GM12874 (cell line): ENCODE data around the gene FAM168A.

ENCODE experiments used
- TF ChIP-seq, protein P1 (sequence below): IDR thresholded peaks from 2 replicates; pipeline ENCODE4 v1.5.1; 2011; ENCODE audit warnings: low read depth, mild to moderate bottlenecking, control low read depth, low read length, moderate library complexity; ENCODE audit not compliant: insufficient read depth

Gene FAM168A

DNA sequence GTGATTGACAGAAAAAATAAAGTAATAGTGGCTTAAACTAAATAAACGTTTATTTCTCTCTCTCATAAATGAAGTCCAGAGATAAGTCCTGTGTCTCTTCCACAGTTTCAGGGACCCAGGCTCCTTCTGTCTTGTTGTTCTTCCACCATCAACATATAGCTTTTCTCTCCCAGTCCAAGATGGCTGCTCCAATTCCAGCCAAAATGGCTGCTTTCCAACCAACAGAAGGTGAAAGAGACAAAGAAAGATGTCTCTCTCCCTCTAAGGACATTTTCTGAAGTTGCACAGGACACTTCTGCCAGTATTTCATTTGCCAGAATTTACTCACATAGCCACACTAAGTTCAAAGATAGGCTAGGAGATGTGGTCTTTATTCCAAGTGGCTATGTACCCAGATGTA, 39.1 kb upstream of the FAM168A start:
- TF ChIP-seq, protein P1, sequence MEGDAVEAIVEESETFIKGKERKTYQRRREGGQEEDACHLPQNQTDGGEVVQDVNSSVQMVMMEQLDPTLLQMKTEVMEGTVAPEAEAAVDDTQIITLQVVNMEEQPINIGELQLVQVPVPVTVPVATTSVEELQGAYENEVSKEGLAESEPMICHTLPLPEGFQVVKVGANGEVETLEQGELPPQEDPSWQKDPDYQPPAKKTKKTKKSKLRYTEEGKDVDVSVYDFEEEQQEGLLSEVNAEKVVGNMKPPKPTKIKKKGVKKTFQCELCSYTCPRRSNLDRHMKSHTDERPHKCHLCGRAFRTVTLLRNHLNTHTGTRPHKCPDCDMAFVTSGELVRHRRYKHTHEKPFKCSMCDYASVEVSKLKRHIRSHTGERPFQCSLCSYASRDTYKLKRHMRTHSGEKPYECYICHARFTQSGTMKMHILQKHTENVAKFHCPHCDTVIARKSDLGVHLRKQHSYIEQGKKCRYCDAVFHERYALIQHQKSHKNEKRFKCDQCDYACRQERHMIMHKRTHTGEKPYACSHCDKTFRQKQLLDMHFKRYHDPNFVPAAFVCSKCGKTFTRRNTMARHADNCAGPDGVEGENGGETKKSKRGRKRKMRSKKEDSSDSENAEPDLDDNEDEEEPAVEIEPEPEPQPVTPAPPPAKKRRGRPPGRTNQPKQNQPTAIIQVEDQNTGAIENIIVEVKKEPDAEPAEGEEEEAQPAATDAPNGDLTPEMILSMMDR: no peak

DNA sequence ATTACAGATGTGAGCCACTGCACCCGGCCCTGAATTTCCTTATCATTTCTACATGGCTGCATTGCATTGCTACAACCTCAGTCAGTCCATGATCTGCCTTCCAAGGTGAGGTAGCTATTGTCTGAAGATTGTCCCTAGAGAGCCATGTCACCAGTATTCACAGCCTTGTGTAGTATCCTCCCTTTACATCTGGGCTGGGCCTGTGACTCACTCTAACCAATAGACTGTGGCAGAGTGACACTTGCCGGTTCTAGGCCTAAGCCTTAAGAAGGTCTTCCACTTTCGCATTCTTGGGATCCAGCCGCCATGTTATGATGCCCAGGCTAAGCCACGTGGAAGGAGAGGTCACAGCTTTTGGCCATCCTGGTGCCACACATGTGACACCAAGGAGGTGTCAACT, 38.3 kb upstream of the FAM168A start:
- TF ChIP-seq, protein P1: no peak

DNA sequence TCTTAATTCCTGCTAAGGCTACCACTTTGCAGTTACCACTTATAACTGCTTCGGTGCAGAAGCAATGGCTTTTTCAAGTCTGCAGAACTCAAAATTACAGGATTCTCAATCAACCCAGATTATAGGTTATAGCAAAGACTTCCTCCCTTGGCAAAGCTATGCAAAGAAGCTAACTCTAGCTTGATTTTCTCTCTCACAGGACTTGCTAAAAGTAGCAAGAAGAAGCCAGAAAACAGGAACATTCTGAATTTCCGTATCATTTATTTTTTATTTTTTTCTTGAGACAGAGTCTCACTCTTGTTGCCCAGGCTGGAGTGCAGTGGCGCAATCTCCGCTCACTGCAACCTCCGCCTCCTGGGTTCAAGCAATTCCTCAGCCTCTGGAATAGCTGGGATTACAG, 37.8 kb upstream of the FAM168A start:
- TF ChIP-seq, protein P1: no peak

DNA sequence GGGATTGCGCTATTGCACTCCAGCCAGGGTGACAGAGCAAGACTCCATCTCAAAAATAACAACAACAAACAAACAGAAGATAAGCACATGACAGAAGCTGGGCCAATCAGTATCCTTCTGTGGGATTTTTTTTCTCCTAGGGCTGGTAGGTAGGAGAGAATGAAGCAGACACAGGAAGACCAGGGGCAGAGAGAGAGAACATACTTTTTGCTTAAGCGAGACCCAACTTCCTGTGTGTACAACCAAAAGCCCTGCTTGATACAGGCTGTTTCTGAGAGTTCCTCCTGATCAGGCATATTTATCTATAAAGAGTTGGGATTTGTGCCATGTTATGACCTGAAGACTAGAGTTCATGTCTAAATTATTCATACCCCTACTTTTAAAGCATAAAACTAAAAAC, 36.1 kb upstream of the FAM168A start:
- TF ChIP-seq, protein P1: no peak

DNA sequence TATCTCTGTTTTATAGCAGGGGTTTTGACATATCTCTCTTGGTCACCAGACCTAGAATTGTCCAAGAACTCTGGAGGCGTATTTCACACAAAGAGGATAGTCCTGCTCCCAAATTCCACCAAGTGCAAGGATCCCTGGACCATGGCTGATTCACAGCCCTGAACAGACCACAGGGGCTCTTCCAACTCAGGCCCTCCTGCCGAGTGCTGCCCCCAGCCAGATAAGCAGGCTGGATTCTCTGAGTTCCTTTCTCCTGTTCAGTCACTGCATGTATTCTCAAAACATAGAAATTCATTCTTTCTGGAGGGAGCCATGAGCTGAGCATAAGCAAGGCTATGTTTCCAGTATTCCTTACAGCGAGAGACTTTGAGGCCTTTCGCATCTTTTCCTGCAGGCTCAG, 35.1 kb upstream of the FAM168A start:
- TF ChIP-seq, protein P1: no peak

DNA sequence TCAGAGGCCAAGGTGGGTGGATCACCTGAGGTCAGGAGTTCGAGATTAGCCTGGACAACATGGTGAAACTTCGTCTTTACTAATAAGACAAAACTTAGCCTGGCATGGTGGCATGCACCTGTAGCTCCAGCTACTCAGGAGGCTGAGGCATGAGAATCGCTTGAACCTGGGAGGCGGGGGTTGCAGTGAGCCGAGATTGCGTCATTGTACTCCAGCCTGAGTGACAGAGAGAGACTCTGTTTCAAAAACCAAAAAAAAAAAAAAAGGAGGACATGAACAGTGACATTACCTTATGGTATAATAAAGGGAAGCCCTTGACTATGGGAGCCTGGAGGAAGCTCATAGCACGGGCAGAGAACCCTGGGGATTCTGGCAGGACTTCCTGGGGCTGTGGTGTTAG, 32.0 kb upstream of the FAM168A start:
- TF ChIP-seq, protein P1: no peak

DNA sequence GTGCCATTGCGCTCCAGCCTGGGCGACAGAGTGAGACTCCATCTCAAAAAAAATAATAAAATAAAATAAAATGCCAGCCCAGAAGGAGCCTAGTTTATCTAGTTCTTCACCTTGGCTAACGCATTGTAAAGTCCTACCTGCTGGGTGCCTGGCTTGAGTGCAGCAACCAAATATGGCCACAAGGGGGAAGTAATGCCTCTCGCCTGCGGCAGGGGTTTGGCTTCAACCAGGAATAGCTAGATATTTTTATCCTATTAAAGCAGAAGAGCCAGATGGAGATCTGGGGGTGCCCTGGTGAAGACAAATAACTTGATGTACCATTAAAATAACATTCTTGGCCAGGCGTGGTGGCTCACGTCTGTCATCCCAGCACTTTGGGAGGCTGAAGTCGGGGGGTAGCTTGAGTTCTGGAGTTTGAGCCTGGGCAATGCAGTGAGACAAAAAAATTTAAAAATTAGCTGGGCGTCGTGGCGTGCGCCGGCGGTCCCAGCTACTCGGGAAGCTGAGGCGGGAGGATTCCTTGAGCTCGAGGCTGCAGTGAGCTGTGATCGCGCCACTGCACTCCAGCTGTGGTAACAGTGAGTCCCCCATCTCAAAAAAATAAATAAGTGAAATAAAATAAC, 27.9 kb upstream of the FAM168A start:
- TF ChIP-seq, protein P1: peak; percentile 85
